DND-41 (cell line): ENCODE results near the gene PRCC.

Experiments
- ATAC-seq: fragments of 200-7000 bp; cut with Tn5 transposase; 3 replicates; pipeline ENCODE4 v1.9.1; 2021; ENCODE audit warnings: low read depth; ENCODE audit not compliant: insufficient read depth
- DNase-seq: peaks from one replicate; pipeline ENCODE4 v3.0.0-alpha.2; 2020
- H2AFZ ChIP-seq: 2 replicates; pipeline ENCODE4 v1.6.0; 2012; ENCODE audit warnings: low read depth, low read length
- H3K27ac ChIP-seq: 2 replicates; pipeline ENCODE4 v1.5.1; 2012; ENCODE audit warnings: low read length, inconsistent platforms
- H3K27me3 ChIP-seq: fragments of 200-600 bp; sonication (generic); 2 replicates; pipeline ENCODE4 v1.6.0; 2012; ENCODE audit warnings: low read length, mild to moderate bottlenecking, inconsistent platforms; ENCODE audit not compliant: insufficient read depth, poor library complexity
- H3K36me3 ChIP-seq: 2 replicates; pipeline ENCODE4 v1.5.1; 2012; ENCODE audit warnings: low read length, inconsistent platforms; ENCODE audit not compliant: insufficient read depth
- H3K4me1 ChIP-seq: 2 replicates; pipeline ENCODE4 v1.5.1; 2012; ENCODE audit warnings: mild to moderate bottlenecking, low read length; ENCODE audit not compliant: insufficient read depth
- H3K4me2 ChIP-seq: 2 replicates; pipeline ENCODE4 v1.6.0; 2012; ENCODE audit warnings: mild to moderate bottlenecking, moderate library complexity, low read length, inconsistent platforms; ENCODE audit not compliant: insufficient read depth
- H3K4me3 ChIP-seq, 2 experiments: fragments of 200-600 bp in 1 of 2; shearing (Covaris generic) in 1 of 2; 2 replicates each; pipeline ENCODE4 v1.5.1; 2012 to 2016; ENCODE audit warnings: inconsistent platforms in 2 of 2, low read length in 2 of 2, mild to moderate bottlenecking in 2 of 2, low read depth in 1 of 2, moderate library complexity in 1 of 2
- H3K79me2 ChIP-seq: 2 replicates; pipeline ENCODE4 v1.6.0; 2012; ENCODE audit warnings: low read length, inconsistent platforms; ENCODE audit not compliant: insufficient read depth
- H3K9ac ChIP-seq: 2 replicates; pipeline ENCODE4 v1.6.0; 2012; ENCODE audit warnings: low read depth, mild to moderate bottlenecking, inconsistent platforms, low read length, moderate library complexity
- H3K9me3 ChIP-seq: 2 replicates; pipeline ENCODE4 v1.5.1; 2012; ENCODE audit warnings: low read length, moderate library complexity, mild to moderate bottlenecking, inconsistent platforms; ENCODE audit not compliant: insufficient read depth, severe bottlenecking
- H4K20me1 ChIP-seq: 2 replicates; pipeline ENCODE4 v1.6.0; 2012; ENCODE audit warnings: low read length; ENCODE audit not compliant: insufficient read depth
- CTCF ChIP-seq: IDR thresholded peaks from 2 replicates; pipeline ENCODE4 v1.5.1; 2012; ENCODE audit warnings: borderline replicate concordance, low read length, moderate library complexity, mild to moderate bottlenecking; ENCODE audit not compliant: poor library complexity, severe bottlenecking; ENCODE audit errors: extremely low read depth
- EZH2 ChIP-seq: IDR thresholded peaks from 3 replicates; pipeline ENCODE4 v1.6.1; 2012; ENCODE audit warnings: borderline replicate concordance, low read depth, mild to moderate bottlenecking, moderate library complexity, low read length, inconsistent platforms; ENCODE audit not compliant: severe bottlenecking

The PRCC gene

GRCh38 chr1:156834322-156834721, 67.0 kb downstream of the PRCC start:
- peaks cover 5% of the 10 kb centered on the region; the same call in 1 of the 2 replicates for H4K20me1 ChIP-seq
- no peak overlapping the region for H3K9ac ChIP-seq
- H3K27ac ChIP-seq: no peak overlapping the region
- H3K36me3 ChIP-seq: no peaks in the 10 kb centered on the region
- H3K9me3 ChIP-seq: no peaks in the 10 kb centered on the region
- no peak overlapping the region for H2AFZ ChIP-seq
- no peaks in the 10 kb centered on the region for H3K4me1 ChIP-seq
- TF ChIP-seq CTCF (no peak), EZH2 (no peak)
- DNase-seq (no peak), ATAC-seq (no peak)
- H3K4me2 ChIP-seq: no peak overlapping the region
- peaks cover 43% of the 10 kb centered on the region for H3K27me3 ChIP-seq
- H3K79me2 ChIP-seq: no peaks in the 10 kb centered on the region
- no peak overlapping the region for H3K4me3 ChIP-seq

- TF ChIP-seq CTCF (no peak), EZH2 (no peak)
- no peak overlapping the region for H3K9ac ChIP-seq
- no peaks in the 10 kb centered on the region for H3K4me1 ChIP-seq
- no peak overlapping the region for H3K4me2 ChIP-seq
- no peaks in the 10 kb centered on the region for H3K36me3 ChIP-seq
- no peak overlapping the region for H3K4me3 ChIP-seq
- H2AFZ ChIP-seq: no peak overlapping the region
- H3K9me3 ChIP-seq: no peaks in the 10 kb centered on the region
- peaks cover 40% of the 10 kb centered on the region for H3K27me3 ChIP-seq
- DNase-seq (no peak), ATAC-seq (no peak)
- H3K27ac ChIP-seq: no peak overlapping the region
- H3K79me2 ChIP-seq: no peaks in the 10 kb centered on the region
- peaks cover 5% of the 10 kb centered on the region for H4K20me1 ChIP-seq
Observed at GRCh38 chr1:156836041-156836654, 68.8 kb downstream of the PRCC start.

- no peak for DNase-seq
- peaks cover 5% of the 10 kb centered on the region for H4K20me1 ChIP-seq
- H3K4me1 ChIP-seq: no peaks in the 10 kb centered on the region
- no peak overlapping the region for H3K27ac ChIP-seq
- no peak overlapping the region for H3K4me2 ChIP-seq
- no peaks in the 10 kb centered on the region for H3K79me2 ChIP-seq
- no peaks in the 10 kb centered on the region for H3K36me3 ChIP-seq
- peaks cover 33% of the 10 kb centered on the region for H3K27me3 ChIP-seq
- H3K4me3 ChIP-seq: no peak overlapping the region
- no peak for TF ChIP-seq CTCF
- TF ChIP-seq EZH2: no peak
- H3K9me3 ChIP-seq: no peaks in the 10 kb centered on the region
- no peak overlapping the region for H2AFZ ChIP-seq
- ATAC-seq: no peak
- no peak overlapping the region for H3K9ac ChIP-seq
Observed at GRCh38 chr1:156836892-156837291, 69.6 kb downstream of the PRCC start.
